Body of pancreas (tissue), 4 donors: ENCODE measurements around the gene KIF23.

Source experiments
- POLR2A ChIP-seq, 3 donors: fragments of 450-650 bp; IDR thresholded peaks; one replicate each; pipeline ENCODE4 v1.6.1; 2016; ENCODE audit warnings: antibody characterized with exemption in 3 of 3, mild to moderate bottlenecking in 2 of 3
- TF ChIP-seq, protein P1 (sequence below), 7 experiments: fragments of 450-650 bp in 4 of 7; fragments of 200-600 bp in 3 of 7; sonication (generic) in 3 of 7; IDR thresholded peaks; one replicate each; pipeline ENCODE4 v1.5.1; 2016 to 2019; ENCODE audit warnings: antibody characterized with exemption in 7 of 7

DNA sequence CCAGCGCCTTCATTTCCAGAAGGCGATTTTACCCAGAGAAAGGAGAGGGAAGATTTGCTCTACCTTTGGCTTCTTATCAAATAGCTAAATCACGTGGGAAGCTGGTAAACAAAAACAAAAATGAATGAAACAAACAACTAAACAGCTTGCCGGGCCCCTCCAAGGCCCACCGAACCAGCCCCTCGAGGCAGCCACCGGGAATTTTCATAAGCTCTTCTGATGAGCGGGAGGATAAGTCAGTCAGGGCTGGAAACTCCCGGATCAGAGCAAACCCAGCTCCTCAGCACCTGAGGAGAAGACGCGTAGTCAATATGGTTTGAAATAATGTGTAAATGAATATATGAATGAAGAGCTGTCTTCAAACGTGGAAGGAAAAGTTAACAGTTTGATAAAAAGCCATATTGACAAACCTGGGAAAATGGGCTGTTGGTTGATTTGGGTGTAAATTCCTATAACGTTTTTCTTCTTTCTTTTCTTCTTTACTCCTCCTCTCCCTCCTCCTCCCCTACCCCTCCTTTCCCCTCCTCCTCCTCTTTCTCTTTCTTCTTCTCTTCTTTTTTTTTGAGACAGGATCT lies 49.1 kb downstream of the KIF23 start:
- TF ChIP-seq, protein P1, sequence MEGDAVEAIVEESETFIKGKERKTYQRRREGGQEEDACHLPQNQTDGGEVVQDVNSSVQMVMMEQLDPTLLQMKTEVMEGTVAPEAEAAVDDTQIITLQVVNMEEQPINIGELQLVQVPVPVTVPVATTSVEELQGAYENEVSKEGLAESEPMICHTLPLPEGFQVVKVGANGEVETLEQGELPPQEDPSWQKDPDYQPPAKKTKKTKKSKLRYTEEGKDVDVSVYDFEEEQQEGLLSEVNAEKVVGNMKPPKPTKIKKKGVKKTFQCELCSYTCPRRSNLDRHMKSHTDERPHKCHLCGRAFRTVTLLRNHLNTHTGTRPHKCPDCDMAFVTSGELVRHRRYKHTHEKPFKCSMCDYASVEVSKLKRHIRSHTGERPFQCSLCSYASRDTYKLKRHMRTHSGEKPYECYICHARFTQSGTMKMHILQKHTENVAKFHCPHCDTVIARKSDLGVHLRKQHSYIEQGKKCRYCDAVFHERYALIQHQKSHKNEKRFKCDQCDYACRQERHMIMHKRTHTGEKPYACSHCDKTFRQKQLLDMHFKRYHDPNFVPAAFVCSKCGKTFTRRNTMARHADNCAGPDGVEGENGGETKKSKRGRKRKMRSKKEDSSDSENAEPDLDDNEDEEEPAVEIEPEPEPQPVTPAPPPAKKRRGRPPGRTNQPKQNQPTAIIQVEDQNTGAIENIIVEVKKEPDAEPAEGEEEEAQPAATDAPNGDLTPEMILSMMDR (IDR thresholded peaks at IDR 0.05): no peak
- no peak for TF ChIP-seq POLR2A (IDR thresholded peaks at IDR 0.05)
